Measurements from ENCODE around the gene TTC17.
"Not testable (repeated sequence)": the region's sequence is repeated elsewhere in the genome, so short reads cannot be mapped to it uniquely, and the experiment has no call there.

TTC17 gene

GRCh38 chr11:43396617-43397016 lies 37.9 kb downstream of the TTC17 start:
- Histone ChIP-seq H3K27ac (no peak overlapping the region), H3K9ac (no peak overlapping the region), H3K27me3 (ENCODE audit: control insufficient read depth, insufficient read depth, low read length) (no peaks in the 10 kb centered on the region), H3K79me2 (no peaks in the 10 kb centered on the region), H3K4me2 (ENCODE audit: low read length) (no peak overlapping the region), H2AFZ (no peak overlapping the region), H3K9me3 (ENCODE audit: control insufficient read depth, low read length) (no peaks in the 10 kb centered on the region), H3K4me1 (no peaks in the 10 kb centered on the region), H3K36me3 (ENCODE audit: control insufficient read depth, insufficient read depth, low read length) (no peaks in the 10 kb centered on the region), H3K4me3 (ENCODE audit: low read depth, low read length) (no peak overlapping the region)
- no peak for TF ChIP-seq CTCF (IDR thresholded peaks at IDR 0.05)

- H3K4me3 ChIP-seq (ENCODE audit: low read depth, low read length), result no peak overlapping the region
- H3K27ac ChIP-seq, result no peak overlapping the region
- no peak for TF ChIP-seq CTCF (IDR thresholded peaks at IDR 0.05)
- H3K36me3 ChIP-seq (ENCODE audit: control insufficient read depth, insufficient read depth, low read length), result no peaks in the 10 kb centered on the region
- no peak overlapping the region for H3K9ac ChIP-seq
- no peak overlapping the region for H2AFZ ChIP-seq
- no peaks in the 10 kb centered on the region for H3K9me3 ChIP-seq (ENCODE audit: control insufficient read depth, low read length)
- H3K4me2 ChIP-seq (ENCODE audit: low read length), result no peak overlapping the region
- no peaks in the 10 kb centered on the region for H3K4me1 ChIP-seq
- H3K27me3 ChIP-seq (ENCODE audit: control insufficient read depth, insufficient read depth, low read length), result no peaks in the 10 kb centered on the region
- no peaks in the 10 kb centered on the region for H3K79me2 ChIP-seq
These were observed 38.5 kb downstream of the TTC17 start for GRCh38 chr11:43397251-43397650.

- Histone ChIP-seq H2AFZ (no peak overlapping the region), H3K27ac (no peak overlapping the region), H3K4me2 (ENCODE audit: low read length) (no peak overlapping the region), H3K9ac (no peak overlapping the region), H3K36me3 (ENCODE audit: control insufficient read depth, insufficient read depth, low read length) (no peaks in the 10 kb centered on the region), H3K4me1 (no peaks in the 10 kb centered on the region), H3K79me2 (no peaks in the 10 kb centered on the region), H3K9me3 (ENCODE audit: control insufficient read depth, low read length) (no peaks in the 10 kb centered on the region), H3K27me3 (ENCODE audit: control insufficient read depth, insufficient read depth, low read length) (no peaks in the 10 kb centered on the region), H3K4me3 (ENCODE audit: low read depth, low read length) (no peak overlapping the region)
- no peak for TF ChIP-seq CTCF (IDR thresholded peaks at IDR 0.05)
These were observed 41.4 kb downstream of the TTC17 start for GRCh38 chr11:43399983-43400630.

GRCh38 chr11:43401252-43401651 lies 42.5 kb downstream of the TTC17 start:
- Histone ChIP-seq H3K4me3 (ENCODE audit: low read depth, low read length) (no peak overlapping the region), H3K27me3 (ENCODE audit: control insufficient read depth, insufficient read depth, low read length) (no peaks in the 10 kb centered on the region), H3K9me3 (ENCODE audit: control insufficient read depth, low read length) (no peaks in the 10 kb centered on the region), H3K36me3 (ENCODE audit: control insufficient read depth, insufficient read depth, low read length) (no peaks in the 10 kb centered on the region), H3K9ac (no peak overlapping the region), H3K4me2 (ENCODE audit: low read length) (no peak overlapping the region), H3K27ac (no peak overlapping the region), H3K79me2 (no peaks in the 10 kb centered on the region), H3K4me1 (no peaks in the 10 kb centered on the region), H2AFZ (no peak overlapping the region)
- TF ChIP-seq CTCF (IDR thresholded peaks at IDR 0.05), result no peak

GRCh38 chr11:43401811-43402210 lies 43.1 kb downstream of the TTC17 start:
- H3K4me3 ChIP-seq (ENCODE audit: low read depth, low read length); H2AFZ ChIP-seq; H3K36me3 ChIP-seq (ENCODE audit: control insufficient read depth, insufficient read depth, low read length); H3K4me1 ChIP-seq; H3K27me3 ChIP-seq (ENCODE audit: control insufficient read depth, insufficient read depth, low read length); H3K4me2 ChIP-seq (ENCODE audit: low read length); H3K9ac ChIP-seq; H3K79me2 ChIP-seq; H3K27ac ChIP-seq; H3K9me3 ChIP-seq (ENCODE audit: control insufficient read depth, low read length): not testable (repeated sequence)

All from parathyroid adenoma (tissue), 2 donors.